ENCODE measurements around the gene PTGER3. TPM values are rescaled to one million over a fixed set of nuclear protein-coding genes. Genes with fewer than 3 reads are reported as not detected.

The PTGER3 gene
- total RNA-seq, 2 experiments from 2014 or later, result 2.8 to 3.4 TPM

GRCh38 chr1:71031426-71031825, 16.2 kb downstream of the PTGER3 start:
- ATAC-seq (no peak), DNase-seq (no peak)
- Mint-ChIP-seq H3K27ac (no peak overlapping the region), H3K4me3 (no peak overlapping the region), H3K9me3 (ENCODE audit: insufficient read depth) (no peaks in the 10 kb centered on the region), H3K36me3 (ENCODE audit: low read depth) (no peaks in the 10 kb centered on the region), H3K27me3 (ENCODE audit: low read depth) (peaks cover 20% of the 10 kb centered on the region), H3K4me1 (ENCODE audit: low read depth) (peaks cover 4% of the 10 kb centered on the region)
- POLR2A ChIA-PET, result no interaction called here
- CTCF ChIA-PET, result no interaction called here

GRCh38 chr1:71030026-71030425, 17.6 kb downstream of the PTGER3 start:
- Mint-ChIP-seq H3K4me3 (no peak overlapping the region), H3K9me3 (ENCODE audit: insufficient read depth) (no peaks in the 10 kb centered on the region)
- CTCF ChIA-PET, result no interaction called here

GRCh38 chr1:71028981-71029380, 18.6 kb downstream of the PTGER3 start:
- Mint-ChIP-seq H3K36me3 (ENCODE audit: low read depth) (no peaks in the 10 kb centered on the region), H3K4me1 (ENCODE audit: low read depth) (no peaks in the 10 kb centered on the region), H3K27ac (no peak overlapping the region), H3K4me3 (no peak overlapping the region), H3K9me3 (ENCODE audit: insufficient read depth) (no peaks in the 10 kb centered on the region), H3K27me3 (ENCODE audit: low read depth) (peaks cover 13% of the 10 kb centered on the region)
- ChIA-PET CTCF (no interaction called here), POLR2A (no interaction called here)
- DNase-seq (no peak), ATAC-seq (no peak)

More at GRCh38 chr1:71030026-71030425, 17.6 kb downstream of the PTGER3 start:
- Mint-ChIP-seq H3K27ac (no peak overlapping the region), H3K36me3 (ENCODE audit: low read depth) (no peaks in the 10 kb centered on the region), H3K27me3 (ENCODE audit: low read depth) (peaks cover 13% of the 10 kb centered on the region), H3K4me1 (ENCODE audit: low read depth) (no peaks in the 10 kb centered on the region)
- ATAC-seq (no peak), DNase-seq (no peak)
- POLR2A ChIA-PET, result no interaction called here

- Mint-ChIP-seq H3K36me3 (ENCODE audit: low read depth) (no peaks in the 10 kb centered on the region), H3K27me3 (ENCODE audit: low read depth) (peaks cover 9% of the 10 kb centered on the region), H3K27ac (no peak overlapping the region), H3K4me3 (no peak overlapping the region), H3K4me1 (ENCODE audit: low read depth) (no peaks in the 10 kb centered on the region), H3K9me3 (ENCODE audit: insufficient read depth) (no peaks in the 10 kb centered on the region)
- no peak for DNase-seq
- ATAC-seq, result no peak
- POLR2A ChIA-PET, result no interaction called here
- CTCF ChIA-PET, result no interaction called here
Observed at GRCh38 chr1:71027991-71028390, 19.6 kb downstream of the PTGER3 start.

GRCh38 chr1:71026093-71026492, 21.5 kb downstream of the PTGER3 start:
- no peaks in the 10 kb centered on the region for H3K9me3 Mint-ChIP-seq (ENCODE audit: insufficient read depth)
- ATAC-seq (no peak), DNase-seq (no peak)
- no peaks in the 10 kb centered on the region for H3K4me1 Mint-ChIP-seq (ENCODE audit: low read depth)
- H3K4me3 Mint-ChIP-seq, result no peak overlapping the region
- ChIA-PET POLR2A (no interaction called here), CTCF (no interaction called here)
- H3K27ac Mint-ChIP-seq, result no peak overlapping the region
- no peaks in the 10 kb centered on the region for H3K36me3 Mint-ChIP-seq (ENCODE audit: low read depth)
- peaks cover 7% of the 10 kb centered on the region for H3K27me3 Mint-ChIP-seq (ENCODE audit: low read depth)

GRCh38 chr1:71023515-71023914, 24.1 kb downstream of the PTGER3 start:
- H3K36me3 Mint-ChIP-seq (ENCODE audit: low read depth), result no peaks in the 10 kb centered on the region
- H3K27me3 Mint-ChIP-seq (ENCODE audit: low read depth), result peaks cover 7% of the 10 kb centered on the region
- no peak overlapping the region for H3K4me3 Mint-ChIP-seq
- DNase-seq (no peak), ATAC-seq (no peak)
- POLR2A ChIA-PET, result no interaction called here
- H3K4me1 Mint-ChIP-seq (ENCODE audit: low read depth), result no peaks in the 10 kb centered on the region
- no peaks in the 10 kb centered on the region for H3K9me3 Mint-ChIP-seq (ENCODE audit: insufficient read depth)
- H3K27ac Mint-ChIP-seq, result no peak overlapping the region
- CTCF ChIA-PET, result no interaction called here

- ChIA-PET POLR2A (no interaction called here), CTCF (no interaction called here)
- ATAC-seq (no peak), DNase-seq (no peak)
- Mint-ChIP-seq H3K27me3 (ENCODE audit: low read depth) (peaks cover 6% of the 10 kb centered on the region), H3K4me1 (ENCODE audit: low read depth) (no peaks in the 10 kb centered on the region), H3K27ac (no peak overlapping the region), H3K36me3 (ENCODE audit: low read depth) (no peaks in the 10 kb centered on the region), H3K9me3 (ENCODE audit: insufficient read depth) (no peaks in the 10 kb centered on the region), H3K4me3 (no peak overlapping the region)
Observed at GRCh38 chr1:71019233-71019969, 28.2 kb downstream of the PTGER3 start.

- Mint-ChIP-seq H3K27me3 (ENCODE audit: low read depth) (peaks cover 6% of the 10 kb centered on the region), H3K27ac (no peak overlapping the region), H3K9me3 (ENCODE audit: insufficient read depth) (no peaks in the 10 kb centered on the region), H3K4me1 (ENCODE audit: low read depth) (no peaks in the 10 kb centered on the region), H3K36me3 (ENCODE audit: low read depth) (no peaks in the 10 kb centered on the region), H3K4me3 (no peak overlapping the region)
- POLR2A ChIA-PET, result no interaction called here
- CTCF ChIA-PET, result no interaction called here
- no peak for DNase-seq
- no peak for ATAC-seq
Observed at GRCh38 chr1:71018791-71019190, 28.8 kb downstream of the PTGER3 start.

GRCh38 chr1:71015745-71016144, 31.9 kb downstream of the PTGER3 start:
- Mint-ChIP-seq H3K27ac (no peak overlapping the region), H3K36me3 (ENCODE audit: low read depth) (no peaks in the 10 kb centered on the region), H3K9me3 (ENCODE audit: insufficient read depth) (no peaks in the 10 kb centered on the region), H3K4me1 (ENCODE audit: low read depth) (no peaks in the 10 kb centered on the region), H3K27me3 (ENCODE audit: low read depth) (peaks cover 6% of the 10 kb centered on the region), H3K4me3 (no peak overlapping the region)
- ATAC-seq (no peak), DNase-seq (no peak)
- ChIA-PET POLR2A (no interaction called here), CTCF (no interaction called here)

GRCh38 chr1:71014178-71014579, 33.4 kb downstream of the PTGER3 start:
- Mint-ChIP-seq H3K4me1 (ENCODE audit: low read depth) (no peaks in the 10 kb centered on the region), H3K27me3 (ENCODE audit: low read depth) (peaks cover 9% of the 10 kb centered on the region), H3K36me3 (ENCODE audit: low read depth) (no peaks in the 10 kb centered on the region), H3K9me3 (ENCODE audit: insufficient read depth) (no peaks in the 10 kb centered on the region), H3K27ac (no peak overlapping the region), H3K4me3 (no peak overlapping the region)
- no peak for ATAC-seq
- POLR2A ChIA-PET, result interaction anchor here (0.6 kb wide), 1 partner anchor 1079 kb away, joined by 3 read pairs; no protein-coding TSS in a partner anchor
- no peak for DNase-seq
- CTCF ChIA-PET, result no interaction called here

GRCh38 chr1:71002709-71003475, 44.7 kb downstream of the PTGER3 start:
- no peak overlapping the region for H3K27ac Mint-ChIP-seq
- H3K27me3 Mint-ChIP-seq (ENCODE audit: low read depth), result peaks cover 13% of the 10 kb centered on the region
- DNase-seq, result no peak
- no peaks in the 10 kb centered on the region for H3K9me3 Mint-ChIP-seq (ENCODE audit: insufficient read depth)
- POLR2A ChIA-PET, result no interaction called here
- CTCF ChIA-PET, result no interaction called here
- H3K4me1 Mint-ChIP-seq (ENCODE audit: low read depth), result peaks cover 5% of the 10 kb centered on the region
- no peak overlapping the region for H3K4me3 Mint-ChIP-seq
- H3K36me3 Mint-ChIP-seq (ENCODE audit: low read depth), result no peaks in the 10 kb centered on the region
- no peak for ATAC-seq

GRCh38 chr1:71001624-71002023, 46.0 kb downstream of the PTGER3 start:
- Mint-ChIP-seq H3K27me3 (ENCODE audit: low read depth) (peaks cover 16% of the 10 kb centered on the region), H3K4me1 (ENCODE audit: low read depth) (peaks cover 5% of the 10 kb centered on the region), H3K4me3 (no peak overlapping the region), H3K9me3 (ENCODE audit: insufficient read depth) (no peaks in the 10 kb centered on the region), H3K27ac (no peak overlapping the region), H3K36me3 (ENCODE audit: low read depth) (no peaks in the 10 kb centered on the region)
- ChIA-PET POLR2A (no interaction called here), CTCF (no interaction called here)
- ATAC-seq (no peak), DNase-seq (no peak)
